Neural cell (in vitro differentiated cells): Measurements from ENCODE around the gene CCDC107. TPM values are rescaled to one million over a fixed set of nuclear protein-coding genes. Genes with fewer than 3 reads are reported as not detected.

Experiments used
- H2AFZ ChIP-seq: fragments of 200-600, 300-800 bp; sonication (generic), shearing (Covaris generic); 2 replicates; pipeline ENCODE4 v1.6.0; 2014; ENCODE audit warnings: low read depth, mild to moderate bottlenecking, antibody characterized with exemption, low read length, moderate library complexity
- H3F3A ChIP-seq: fragments of 200-600 bp; shearing (Covaris generic); 2 replicates; pipeline ENCODE4 v1.6.1; 2016; ENCODE audit warnings: mild to moderate bottlenecking, moderate library complexity, mixed read lengths, antibody characterized with exemption, low read length; ENCODE audit not compliant: insufficient read depth, poor library complexity, severe bottlenecking
- H3K27ac ChIP-seq: fragments of 200-600, 300-800 bp; sonication (generic), shearing (Covaris generic); 2 replicates; pipeline ENCODE4 v1.5.1; 2014; ENCODE audit warnings: mild to moderate bottlenecking, low read length, moderate library complexity
- H3K27me3 ChIP-seq: fragments of 300-800, 200-600 bp; sonication (generic), shearing (Covaris generic); 2 replicates; pipeline ENCODE4 v1.6.0; 2014; ENCODE audit warnings: mild to moderate bottlenecking, low read depth, low read length, moderate library complexity; ENCODE audit not compliant: insufficient read depth
- H3K36me3 ChIP-seq: fragments of 300-800, 200-600 bp; sonication (generic), shearing (Covaris generic); 2 replicates; pipeline ENCODE4 v1.5.1; 2014; ENCODE audit warnings: mild to moderate bottlenecking, antibody characterized with exemption, low read length, moderate library complexity; ENCODE audit not compliant: insufficient read depth
- H3K4me2 ChIP-seq: fragments of 300-800, 200-600 bp; sonication (generic), shearing (Covaris generic); 2 replicates; pipeline ENCODE4 v1.6.0; 2014; ENCODE audit warnings: mild to moderate bottlenecking, low read length
- H3K4me3 ChIP-seq: fragments of 300-800, 200-600 bp; sonication (generic), shearing (Covaris generic); 2 replicates; pipeline ENCODE4 v1.5.1; 2014; ENCODE audit warnings: mild to moderate bottlenecking, low read length, moderate library complexity
- H3K79me2 ChIP-seq: fragments of 200-600 bp; shearing (Covaris generic); replicated peaks from 2 replicates; pipeline ENCODE4 v1.6.0; 2014; ENCODE audit warnings: mild to moderate bottlenecking, low read length, moderate library complexity; ENCODE audit not compliant: insufficient read depth
- H3K9ac ChIP-seq: fragments of 300-800, 200-600 bp; sonication (generic), shearing (Covaris generic); 2 replicates; pipeline ENCODE4 v1.6.1; 2016; ENCODE audit warnings: mild to moderate bottlenecking, low read length, mixed read lengths
- H3K9me2 ChIP-seq: fragments of 200-600 bp; shearing (Covaris generic); 2 replicates; pipeline ENCODE4 v1.6.1; 2016; ENCODE audit warnings: mild to moderate bottlenecking, low read length, mixed read lengths; ENCODE audit not compliant: insufficient read depth
- H3K9me3 ChIP-seq: fragments of 200-600, 300-800 bp; sonication (generic), shearing (Covaris generic); 2 replicates; pipeline ENCODE4 v1.6.1; 2016; ENCODE audit warnings: mild to moderate bottlenecking, mixed run types, low read length, moderate library complexity, mixed read lengths
- H4K20me1 ChIP-seq: fragments of 200-600 bp; shearing (Covaris generic); 2 replicates; pipeline ENCODE4 v1.6.1; 2016; ENCODE audit warnings: mild to moderate bottlenecking, mixed run types; ENCODE audit not compliant: insufficient read depth
- CTCF ChIP-seq: fragments of 450-650 bp; IDR thresholded peaks from 2 replicates; pipeline ENCODE4 v1.5.1; 2014; ENCODE audit warnings: antibody characterized with exemption, mild to moderate bottlenecking, moderate library complexity; ENCODE audit not compliant: poor library complexity, severe bottlenecking
- EP300 ChIP-seq: fragments of 450-650 bp; conservative IDR thresholded peaks from 2 replicates; pipeline ENCODE4 v1.6.1; 2014; ENCODE audit warnings: antibody characterized with exemption, mild to moderate bottlenecking, moderate library complexity; ENCODE audit not compliant: poor library complexity, severe bottlenecking
- EZH2 ChIP-seq: fragments of 200-600, 300-800 bp; shearing (Covaris generic), sonication (generic); IDR thresholded peaks from 2 replicates; pipeline ENCODE4 v1.6.1; 2014; ENCODE audit warnings: antibody characterized with exemption, low read length, borderline replicate concordance, mild to moderate bottlenecking; ENCODE audit not compliant: insufficient read depth, poor library complexity, severe bottlenecking
- MXI1 ChIP-seq: fragments of 450-650 bp; conservative IDR thresholded peaks from 2 replicates; pipeline ENCODE4 v1.6.1; 2014; ENCODE audit warnings: antibody characterized with exemption, mild to moderate bottlenecking; ENCODE audit not compliant: poor library complexity, severe bottlenecking
- POLR2AphosphoS5 ChIP-seq: IDR thresholded peaks from 2 replicates; pipeline ENCODE4 v1.6.1; 2012
- RAD21 ChIP-seq: fragments of 450-650 bp; conservative IDR thresholded peaks from 2 replicates; pipeline ENCODE4 v1.6.1; 2014; ENCODE audit warnings: antibody characterized with exemption, mild to moderate bottlenecking, moderate library complexity
- REST ChIP-seq: IDR thresholded peaks from 2 replicates; pipeline ENCODE4 v1.6.1; 2012; ENCODE audit warnings: borderline replicate concordance
- SMC3 ChIP-seq: fragments of 450-650 bp; conservative IDR thresholded peaks from 2 replicates; pipeline ENCODE4 v1.6.1; 2014; ENCODE audit warnings: antibody characterized with exemption, mild to moderate bottlenecking, moderate library complexity; ENCODE audit not compliant: poor library complexity
- TAF1 ChIP-seq: IDR thresholded peaks from 2 replicates; pipeline ENCODE4 v1.6.1; 2012; ENCODE audit warnings: low read depth
- polyA plus RNA-seq: library from polyadenylated mRNA; depleted of rRNA; stranded (reverse); fragments of >200 nt; gene quantifications from 2 replicates; pipeline ENCODE4 v1.2.3, GENCODE V29; 2014

The CCDC107 gene
- polyA plus RNA-seq, 1 donor from 2014 or later, result 41.4 TPM

- H3K79me2 ChIP-seq, result no peaks in the 10 kb centered on the region
- no peaks in the 10 kb centered on the region for H3F3A ChIP-seq
- H3K9ac ChIP-seq, result peak overlapping the region; percentile 74
- H2AFZ ChIP-seq, result peak overlapping the region; percentile 85
- no peaks in the 10 kb centered on the region for H3K27me3 ChIP-seq
- H3K9me3 ChIP-seq, result no peaks in the 10 kb centered on the region
- peak overlapping the region; percentile 76 for H3K4me2 ChIP-seq
- H4K20me1 ChIP-seq, result no peaks in the 10 kb centered on the region
- H3K9me2 ChIP-seq, result no peaks in the 10 kb centered on the region
- H3K36me3 ChIP-seq, result no peaks in the 10 kb centered on the region
- peak overlapping the region; percentile 51 for H3K27ac ChIP-seq
- TF ChIP-seq RAD21, result peak; percentile 79
- peak; percentile 93 for TF ChIP-seq POLR2AphosphoS5
- peak; percentile 16 for TF ChIP-seq EP300
- TF ChIP-seq MXI1, result peak; percentile 58
- peak; percentile 99 for TF ChIP-seq CTCF
- no peak for TF ChIP-seq EZH2
- peak; percentile 56 for TF ChIP-seq REST
- TF ChIP-seq TAF1, result peak; percentile 79
- TF ChIP-seq SMC3, result peak; percentile 76
- H3K4me3 ChIP-seq, result peak overlapping the region; percentile 75
Measured at GRCh38 chr9:35646533-35647265, 11.4 kb upstream of the CCDC107 start.

GRCh38 chr9:35649431-35650340 lies 8.4 kb upstream of the CCDC107 start:
- H3K9me2 ChIP-seq, result no peaks in the 10 kb centered on the region
- H3K79me2 ChIP-seq, result no peaks in the 10 kb centered on the region
- H3F3A ChIP-seq, result no peaks in the 10 kb centered on the region
- H4K20me1 ChIP-seq, result no peaks in the 10 kb centered on the region
- no peaks in the 10 kb centered on the region for H3K9me3 ChIP-seq
- no peak overlapping the region for H3K4me2 ChIP-seq
- no peak for TF ChIP-seq POLR2AphosphoS5
- no peak for TF ChIP-seq MXI1
- TF ChIP-seq RAD21, result no peak
- TF ChIP-seq EZH2, result no peak
- no peak for TF ChIP-seq TAF1
- no peak for TF ChIP-seq SMC3
- no peaks in the 10 kb centered on the region for H3K36me3 ChIP-seq
- no peaks in the 10 kb centered on the region for H3K27me3 ChIP-seq
- H3K27ac ChIP-seq, result no peak overlapping the region
- no peak overlapping the region for H3K4me3 ChIP-seq
- no peak overlapping the region for H3K9ac ChIP-seq
- H2AFZ ChIP-seq, result no peak overlapping the region
